GM21381 (cell line): ENCODE data around the gene LAP3.
"Not testable (repeated sequence)": the region's sequence is repeated elsewhere in the genome, so short reads cannot be mapped to it uniquely, and the experiment has no call there.

Experiments
- ATAC-seq: cut with Tn5 transposase; IDR thresholded peaks from one replicate; pipeline ENCODE4 v1.9.1; 2021; ENCODE audit warnings: mild to moderate bottlenecking, moderate library complexity; ENCODE audit not compliant: unreplicated experiment

The LAP3 gene

GRCh38 chr4:17576932-17577664 is at the start of gene LAP3:
LAP3 (plus strand) TSS chr4:17577198; CDS start chr4:17577466, 268 bp downstream.
- ATAC-seq: peak; percentile 74

DNA sequence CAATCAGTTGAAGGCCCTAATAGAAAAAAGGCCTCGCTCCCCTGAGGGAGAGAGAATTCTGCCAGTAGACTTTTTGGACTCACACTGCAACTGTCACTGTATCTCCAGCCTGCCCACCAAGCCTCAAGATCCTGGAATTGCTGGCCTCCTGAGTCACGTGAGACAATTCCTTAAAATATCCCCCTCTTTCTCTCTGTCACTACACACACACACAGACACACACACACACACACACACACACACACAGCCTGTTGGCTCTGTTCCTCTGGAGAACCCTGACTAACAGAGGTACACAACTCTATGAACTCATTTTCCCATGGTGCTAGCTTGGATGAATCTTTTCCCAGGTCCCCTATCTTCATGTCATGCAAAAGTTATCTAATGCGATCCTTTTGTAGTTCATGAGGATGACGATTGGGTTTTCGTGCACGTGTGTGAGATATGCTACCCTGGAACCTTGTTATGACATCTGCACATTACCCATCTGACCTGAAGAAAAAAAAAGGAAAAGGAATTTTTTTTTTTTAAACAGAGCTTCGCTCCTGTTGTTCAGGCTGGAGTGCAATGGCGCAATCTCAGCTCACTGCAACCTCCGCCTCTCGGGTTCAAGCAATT is 48.3 kb upstream of the LAP3 start:
- no peak for ATAC-seq

GRCh38 chr4:17531538-17532285 is 45.3 kb upstream of the LAP3 start:
- ATAC-seq: no peak

GRCh38 chr4:17534705-17535104 is 42.3 kb upstream of the LAP3 start:
- no peak for ATAC-seq

DNA sequence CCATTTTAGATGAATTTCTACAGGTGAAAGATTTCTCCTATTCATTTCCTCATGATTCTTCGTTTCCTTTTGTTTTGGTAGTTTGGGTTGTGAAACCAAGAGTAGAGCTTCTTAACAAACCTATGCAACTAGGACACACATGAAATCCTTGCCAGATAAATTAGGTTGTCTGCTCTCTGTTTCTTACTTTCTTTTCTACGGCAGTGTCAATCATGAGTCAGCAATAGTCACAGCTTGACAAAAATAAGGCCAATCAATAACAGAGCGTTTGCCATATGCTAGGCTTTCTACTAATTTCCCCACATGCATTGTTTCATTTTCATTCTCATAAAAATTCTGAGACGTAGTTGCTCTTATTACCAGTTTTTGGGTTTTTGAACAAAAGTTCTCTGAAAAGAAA is 41.8 kb upstream of the LAP3 start:
- ATAC-seq: no peak

DNA sequence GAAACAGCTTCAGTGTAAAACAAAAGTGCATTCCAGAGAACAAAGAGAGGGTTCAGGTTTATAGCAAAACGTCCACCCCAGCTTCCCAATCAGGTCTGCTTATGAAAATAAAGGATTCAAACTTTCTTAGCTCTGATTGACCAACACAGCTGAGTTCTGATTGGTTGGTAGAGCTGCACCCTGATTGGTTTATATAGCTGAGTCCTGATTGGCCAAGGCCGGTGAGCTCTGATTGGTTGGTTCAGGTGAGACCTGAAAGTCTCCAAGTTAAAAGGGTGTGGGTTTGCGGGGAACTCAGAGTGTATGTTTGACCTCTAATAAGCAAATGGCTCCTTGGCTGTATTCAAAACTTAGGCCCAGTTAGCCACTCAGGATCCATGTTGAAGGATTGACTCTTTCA is 41.1 kb upstream of the LAP3 start:
- no peak for ATAC-seq

- ATAC-seq: not testable (repeated sequence)
These were observed 39.9 kb upstream of the LAP3 start for GRCh38 chr4:17537060-17537459.

DNA sequence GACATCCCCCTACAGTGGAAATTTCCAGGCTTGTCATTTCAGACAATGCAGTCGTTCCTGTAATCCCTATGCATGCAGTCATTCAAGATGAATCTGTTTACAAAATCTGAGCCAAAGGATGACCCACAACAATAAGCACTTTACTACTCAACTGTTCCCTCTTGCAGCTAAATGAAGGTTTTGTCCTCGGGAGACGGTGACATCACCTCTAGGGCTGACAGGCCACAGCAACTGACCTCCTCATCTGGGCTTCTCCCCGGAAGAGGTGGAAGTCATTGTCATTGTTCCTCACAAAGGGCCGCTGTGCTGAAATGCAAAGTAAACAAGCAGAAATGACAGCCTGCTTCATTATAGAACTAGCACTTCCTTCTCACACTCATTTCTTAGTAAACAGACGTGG is 32.8 kb upstream of the LAP3 start:
- no peak for ATAC-seq

DNA sequence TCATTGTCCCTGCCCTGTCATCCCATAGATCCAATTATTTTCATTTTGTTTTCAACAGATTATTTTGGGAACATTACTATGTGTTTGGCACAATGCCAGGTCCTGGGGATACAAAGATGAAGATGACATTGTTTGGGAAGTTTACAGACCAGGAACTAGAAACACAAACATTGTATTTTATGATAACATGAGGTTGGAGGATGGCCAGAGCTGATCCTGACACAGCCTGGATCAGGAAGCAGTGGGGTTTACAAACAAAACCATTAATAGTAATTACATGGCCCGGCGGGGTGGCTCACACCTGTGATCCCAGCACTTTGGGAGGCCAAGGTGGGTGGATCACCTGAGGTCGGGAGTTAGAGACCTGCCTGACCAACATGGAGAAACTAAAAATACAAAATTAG is 32.2 kb upstream of the LAP3 start:
- no peak for ATAC-seq

- ATAC-seq: no peak
These were observed 31.4 kb upstream of the LAP3 start for GRCh38 chr4:17545374-17546140.

DNA sequence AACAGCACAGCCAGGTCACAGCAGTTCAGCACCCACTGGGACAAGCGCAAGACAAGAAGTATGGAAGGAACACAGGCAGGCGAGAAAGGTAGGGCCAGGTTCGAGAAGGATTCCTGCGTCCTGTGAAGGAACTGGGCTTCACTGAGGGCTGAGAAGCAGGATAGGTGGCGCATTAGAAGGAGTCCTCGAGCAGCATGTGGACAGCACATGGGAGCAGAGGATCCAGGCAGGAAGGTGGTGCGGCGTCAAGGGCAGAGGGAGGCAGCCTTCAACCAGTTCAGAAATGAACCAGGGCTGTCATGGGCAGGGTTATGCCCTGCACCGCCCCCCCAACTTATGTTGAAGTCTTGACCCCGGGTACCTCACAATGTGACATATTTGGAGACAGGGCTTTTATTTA is 30.8 kb upstream of the LAP3 start:
- no peak for ATAC-seq

GRCh38 chr4:17546678-17547077 is 30.3 kb upstream of the LAP3 start:
- no peak for ATAC-seq

DNA sequence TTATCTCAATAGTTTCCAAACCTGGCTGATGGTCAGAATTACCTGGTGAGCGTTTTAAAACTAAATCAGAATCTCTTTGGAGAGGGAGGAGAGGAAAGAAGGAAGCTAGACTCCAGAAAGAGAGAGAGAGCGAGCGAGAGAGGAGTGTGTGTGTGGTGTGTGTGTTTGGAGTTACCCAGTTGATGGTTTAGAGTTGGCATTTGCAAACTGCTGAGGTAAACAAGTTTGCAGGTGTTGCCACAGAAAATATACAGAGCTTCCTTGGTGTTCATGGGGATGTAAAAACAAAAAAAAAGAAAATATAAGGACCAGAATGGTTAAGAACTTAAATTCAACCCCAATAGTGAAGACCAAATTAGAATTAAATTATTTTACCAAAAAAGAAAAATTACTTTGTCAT is 26.4 kb upstream of the LAP3 start:
- ATAC-seq: no peak

DNA sequence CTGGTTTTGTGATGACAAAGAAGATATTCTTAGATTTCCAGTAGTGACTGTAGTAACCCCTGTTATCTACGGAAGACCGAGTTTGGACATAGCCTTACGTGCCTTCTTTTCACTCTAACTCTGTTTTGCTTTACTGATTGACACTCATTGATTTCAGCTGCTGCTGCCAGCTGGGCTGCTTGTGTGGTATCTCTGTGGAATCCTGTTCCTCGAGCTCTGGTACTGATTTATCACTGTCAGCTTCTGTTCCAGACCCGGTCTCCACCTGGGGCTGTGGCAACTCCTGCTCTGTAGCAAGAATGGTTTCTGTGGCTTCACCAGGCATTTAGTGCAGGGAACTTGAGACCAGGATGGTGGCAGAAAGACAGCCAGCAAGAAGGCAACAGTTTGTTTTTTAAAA is 24.6 kb upstream of the LAP3 start:
- no peak for ATAC-seq

GRCh38 chr4:17554568-17554967 is 22.4 kb upstream of the LAP3 start:
- no peak for ATAC-seq

- ATAC-seq: no peak
These were observed 20.5 kb upstream of the LAP3 start for GRCh38 chr4:17556498-17556897.

DNA sequence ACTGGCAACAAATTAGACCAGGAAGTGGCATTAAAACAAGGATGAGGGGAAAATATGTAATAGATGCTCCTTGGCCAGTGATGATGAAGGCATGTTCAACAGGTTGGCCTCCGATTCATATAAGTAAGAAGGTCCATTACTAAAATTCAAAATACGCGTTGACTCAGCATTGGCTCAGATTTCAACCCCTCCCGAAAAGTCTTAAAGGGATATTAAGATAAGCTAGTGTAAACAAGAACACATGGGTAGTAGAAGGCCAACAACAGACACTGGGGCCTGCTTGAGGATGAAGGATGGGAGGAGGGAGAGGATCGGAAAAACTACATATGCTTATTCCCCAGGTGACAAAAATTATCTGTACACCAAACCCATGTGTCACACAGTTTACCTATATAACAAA is 19.1 kb upstream of the LAP3 start:
- no peak for ATAC-seq

DNA sequence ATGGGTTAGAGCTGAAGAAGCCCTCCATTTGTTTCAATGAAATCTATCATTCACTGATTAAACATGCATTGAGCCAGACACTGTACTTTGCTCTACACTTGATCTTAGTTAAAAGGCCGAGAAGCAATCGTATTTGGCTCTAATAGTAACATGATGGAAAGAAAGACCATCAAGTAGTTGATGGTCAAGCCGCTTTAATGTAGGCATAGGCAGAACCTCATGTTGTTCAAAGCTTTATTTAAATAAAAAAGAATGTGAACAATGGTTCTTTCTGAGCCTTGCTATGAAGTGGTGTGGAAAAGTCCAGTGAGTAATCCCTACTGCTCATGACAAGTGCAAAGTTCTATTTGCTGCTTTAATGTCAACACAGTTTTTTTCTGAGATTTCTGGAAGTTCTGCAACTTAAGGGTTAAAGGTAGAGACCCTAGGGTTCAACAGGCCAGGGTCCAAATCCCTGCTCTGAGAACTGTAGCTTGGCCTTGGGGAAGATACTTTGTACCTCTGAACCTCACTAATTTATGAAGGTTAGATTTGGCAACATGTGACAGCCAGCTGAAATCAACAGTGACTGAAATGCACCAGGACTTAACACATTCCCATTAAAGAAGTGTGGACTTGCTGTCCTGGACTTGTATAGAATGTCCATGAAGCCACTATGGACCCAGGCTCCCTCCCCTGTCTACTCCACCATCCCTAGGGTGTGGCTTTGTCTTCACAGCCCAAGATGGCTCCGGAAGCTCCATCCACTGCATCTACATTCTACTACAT is 17.9 kb upstream of the LAP3 start:
- no peak for ATAC-seq

DNA sequence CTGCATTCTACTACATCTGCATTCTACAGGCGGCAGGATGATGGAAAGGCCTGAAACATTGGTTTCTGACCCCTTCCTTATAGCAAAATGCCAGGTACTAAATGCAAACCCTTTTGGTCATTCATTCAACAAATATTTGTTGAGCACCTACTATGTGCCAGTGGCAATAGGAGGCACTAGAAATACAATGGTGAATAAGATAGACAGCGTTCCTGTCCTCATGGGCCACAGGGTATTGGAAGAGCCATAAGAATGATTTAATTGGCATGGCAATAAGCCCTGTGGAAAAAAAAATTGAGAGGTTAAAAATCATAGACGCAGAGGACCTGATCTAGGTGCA is 17.3 kb upstream of the LAP3 start:
- no peak for ATAC-seq

DNA sequence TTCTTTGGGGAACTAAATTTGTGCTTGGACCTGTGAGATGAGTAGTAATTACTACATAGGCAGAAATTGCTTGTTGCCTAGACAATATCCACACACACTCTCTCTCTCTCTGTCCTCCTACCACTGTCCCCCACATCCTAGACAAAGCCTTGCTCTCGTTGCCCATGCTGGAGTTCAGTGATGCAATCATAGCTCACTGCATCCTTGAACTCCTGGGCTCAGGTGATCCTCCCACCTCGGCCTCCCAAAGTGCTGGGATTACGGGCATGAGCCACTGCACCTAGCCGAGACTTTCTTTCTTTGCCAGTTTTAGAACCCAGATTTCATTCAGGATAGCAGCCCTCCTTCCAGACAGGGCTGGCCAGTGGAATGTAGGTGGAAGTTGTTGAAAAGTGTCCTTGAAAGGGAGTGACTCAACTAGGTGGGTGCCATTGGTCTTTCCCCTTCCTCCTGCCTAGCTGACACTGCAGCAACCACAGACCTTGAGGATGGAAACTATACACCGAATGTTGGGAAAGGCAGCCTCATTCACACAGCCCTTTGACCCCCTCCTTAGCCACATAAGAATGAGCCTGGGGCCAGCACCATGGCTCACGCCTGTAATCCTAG is 16.8 kb upstream of the LAP3 start:
- ATAC-seq: no peak
